HG03521 (cell line): Measurements from ENCODE around the gene TRIM21.
"Not testable (repeated sequence)": the region's sequence is repeated elsewhere in the genome, so short reads cannot be mapped to it uniquely, and the experiment has no call there.

Source experiments
- ATAC-seq: cut with Tn5 transposase; IDR thresholded peaks from one replicate; pipeline ENCODE4 v1.9.1; 2021; ENCODE audit warnings: mild to moderate bottlenecking, moderate library complexity; ENCODE audit not compliant: unreplicated experiment

Gene TRIM21

GRCh38 chr11:4393209-4393857, at the start of gene TRIM21:
TRIM21 (minus strand) TSS chr11:4393702; CDS start chr11:4390409, 3,293 bp downstream.
- ATAC-seq: peak; percentile 100

- ATAC-seq: no peak
These were observed 48.0 kb upstream of the TRIM21 start for GRCh38 chr11:4441515-4441914.

GRCh38 chr11:4436411-4436810, 42.9 kb upstream of the TRIM21 start:
- ATAC-seq: no peak

GRCh38 chr11:4433856-4434255, 40.4 kb upstream of the TRIM21 start:
- no peak for ATAC-seq

GRCh38 chr11:4430051-4430450, 36.5 kb upstream of the TRIM21 start:
- ATAC-seq: no peak

GRCh38 chr11:4418403-4418802, 24.9 kb upstream of the TRIM21 start:
- ATAC-seq: no peak

- ATAC-seq: no peak
These were observed 23.3 kb upstream of the TRIM21 start for GRCh38 chr11:4416816-4417215.

- ATAC-seq: no peak
These were observed 22.8 kb upstream of the TRIM21 start for GRCh38 chr11:4416306-4416705.

GRCh38 chr11:4406206-4406605, 12.7 kb upstream of the TRIM21 start:
- ATAC-seq: not testable (repeated sequence)

GRCh38 chr11:4393858-4394223, 339 bp upstream of the TRIM21 start:
- peak; percentile 11 for ATAC-seq

GRCh38 chr11:4388221-4388620, 5.3 kb downstream of the TRIM21 start:
- ATAC-seq: no peak

- ATAC-seq: no peak
These were observed 7.3 kb downstream of the TRIM21 start for GRCh38 chr11:4385978-4386740.

- ATAC-seq: no peak
These were observed 11.6 kb downstream of the TRIM21 start for GRCh38 chr11:4381901-4382300.

- no peak for ATAC-seq
These were observed 17.9 kb downstream of the TRIM21 start for GRCh38 chr11:4375431-4376140.

- no peak for ATAC-seq
These were observed 23.3 kb downstream of the TRIM21 start for GRCh38 chr11:4370166-4370565.

GRCh38 chr11:4368286-4368685, 25.2 kb downstream of the TRIM21 start, which contains the start of gene OR52B4:
OR52B4 (minus strand) TSS chr11:4368386; CDS start chr11:4368295, 91 bp downstream.
- no peak for ATAC-seq

- not testable (repeated sequence) for ATAC-seq
These were observed 45.4 kb downstream of the TRIM21 start for GRCh38 chr11:4348142-4348541.

GRCh38 chr11:4345366-4345765, 48.1 kb downstream of the TRIM21 start:
- ATAC-seq: not testable (repeated sequence)
